ENCODE results near the gene VAMP1. TPM values are rescaled to one million over a fixed set of nuclear protein-coding genes. Genes with fewer than 3 reads are reported as not detected.

VAMP1 gene
- total and polyA plus RNA-seq, 2 of the 4 experiments (the other 2 are of a cell fraction) = 7.2 to 21.9 TPM

DNA sequence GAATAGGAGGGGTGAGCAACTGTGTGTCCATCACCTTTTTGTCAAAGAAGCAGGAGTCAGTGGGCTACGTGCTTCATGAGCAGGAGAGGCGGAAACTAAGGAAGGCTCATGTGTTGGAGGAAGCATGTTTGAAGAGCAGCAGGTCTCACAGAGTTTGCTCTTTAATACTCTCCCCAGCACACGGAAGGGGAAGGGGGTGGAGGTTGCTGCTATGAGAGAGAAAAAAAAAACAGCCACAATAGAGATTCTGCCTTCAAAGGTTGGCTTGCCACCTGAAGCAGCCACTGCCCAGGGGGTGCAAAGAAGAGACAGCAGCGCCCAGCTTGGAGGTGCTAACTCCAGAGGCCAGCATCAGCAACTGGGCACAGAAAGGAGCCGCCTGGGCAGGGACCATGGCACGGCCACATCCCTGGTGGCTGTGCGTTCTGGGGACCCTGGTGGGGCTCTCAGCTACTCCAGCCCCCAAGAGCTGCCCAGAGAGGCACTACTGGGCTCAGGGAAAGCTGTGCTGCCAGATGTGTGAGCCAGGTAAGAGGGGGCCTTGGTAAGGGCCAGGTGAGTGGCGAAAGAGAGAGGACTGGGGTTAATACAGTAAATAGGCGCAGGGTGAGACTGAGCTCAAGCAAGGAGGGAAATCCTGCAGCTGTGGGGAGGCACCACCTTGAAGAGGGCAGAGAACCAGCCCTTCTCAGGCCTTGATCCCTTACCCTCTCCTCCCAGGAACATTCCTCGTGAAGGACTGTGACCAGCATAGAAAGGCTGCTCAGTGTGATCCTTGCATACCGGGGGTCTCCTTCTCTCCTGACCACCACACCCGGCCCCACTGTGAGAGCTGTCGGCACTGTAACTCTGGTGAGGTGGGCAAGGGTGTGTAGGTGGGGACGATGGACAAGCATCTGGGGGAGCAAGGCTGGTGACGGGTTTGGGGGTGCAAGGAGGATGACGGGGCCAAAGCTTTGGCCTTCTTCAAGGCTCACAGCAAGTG lies 25.5 kb downstream of the VAMP1 start, which contains the start of gene CD27:
TSS of gene CD27 (plus strand) at position 252 of the 985 bp plus-strand sequence. CDS start at position 393, 141 bp downstream.
- Histone ChIP-seq H3K9ac (ENCODE audit: low read depth, low read length) (no peak within 1 kb of the TSS), H3K27ac (ENCODE audit: insufficient read depth, low read length) (no peak within 1 kb of the TSS), H3K4ac (ENCODE audit: low read depth, low read length) (no peak within 1 kb of the TSS), H4K91ac (ENCODE audit: insufficient read depth, low read depth, low read length) (no peak within 1 kb of the TSS), H2AK9ac (replicated peaks; ENCODE audit: low read depth, low read length, poor library complexity) (peak within 1 kb of the TSS; percentile 13), H4K20me1 (ENCODE audit: insufficient read depth, low read length) (no peaks in the 10 kb centered on the region), H3K23ac (ENCODE audit: low read depth, low read length) (0 out of 2 replicates have a peak within 1 kb of the TSS, but pooled peaks have one; percentile 51), H3K36me3 (ENCODE audit: control insufficient read depth, insufficient read depth, low read length) (peaks cover 15% of the 10 kb centered on the region), H3K79me1 (ENCODE audit: low read depth in 1 of 2, low read length in 2 of 2) (peaks cover 2 to 3% of the 10 kb centered on the region in 2 experiments; a peak in 3 of 4 replicates), H3K9me1 (ENCODE audit: insufficient read depth, low read length) (peaks cover 2% of the 10 kb centered on the region; the same call in 1 of the 2 replicates), H3K18ac (ENCODE audit: low read depth, low read length) (no peak within 1 kb of the TSS), H3K4me3 (ENCODE audit: insufficient read depth, low read depth, low read length) (no peak within 1 kb of the TSS), H3K14ac (replicated peaks; ENCODE audit: low read depth, low read length) (no peak within 1 kb of the TSS), H4K5ac (ENCODE audit: low read depth, low read length) (no peak within 1 kb of the TSS), H2AK5ac (ENCODE audit: low read depth, low read length) (no peak within 1 kb of the TSS), H2AFZ (replicated peaks; ENCODE audit: low read length, poor library complexity) (no peak within 1 kb of the TSS), H3K56ac (ENCODE audit: extremely low read depth, insufficient read depth, low read length) (no peak within 1 kb of the TSS), H4K8ac (ENCODE audit: low read depth in 2 of 2, low read length in 2 of 2) (no peak within 1 kb of the TSS), H2BK15ac (ENCODE audit: low read depth, low read length) (no peak within 1 kb of the TSS), H2BK5ac (ENCODE audit: low read depth, low read length, poor library complexity, severe bottlenecking) (no peak within 1 kb of the TSS), H3K4me2 (ENCODE audit: low read depth, low read length) (no peak within 1 kb of the TSS), H3K9me3 (ENCODE audit: control insufficient read depth, insufficient read depth, low read length) (no peaks in the 10 kb centered on the region), H2BK120ac (ENCODE audit: low read depth, low read length) (no peak within 1 kb of the TSS), H2BK20ac (ENCODE audit: low read depth, low read length) (no peak within 1 kb of the TSS), H3K4me1 (ENCODE audit: control insufficient read depth, insufficient read depth, low read length) (peaks cover 2% of the 10 kb centered on the region), H3K27me3 (ENCODE audit: control insufficient read depth, insufficient read depth, low read length) (no peaks in the 10 kb centered on the region)
- WGBS, 2 experiments (ENCODE audit: extremely low coverage in 2 of 2, insufficient read length in 1 of 2) = 80% methylated on average over 1 of the region's 16 CpGs; no CpG with 5 or more reads in 1 of the 2 experiments
- ATAC-seq (ENCODE audit: low read depth) (no peak), DNase-seq (no peak)
- BruUV-seq (replicated peaks) = no TSS peak
- ChIA-PET CTCF (no interaction called here), POLR2A (ENCODE audit: unreplicated experiment) (interaction anchor here (0.6 kb wide), 1 partner anchor 41 kb away, joined by 3 read pairs; no protein-coding TSS in a partner anchor)
- intact Hi-C loops (cut with micrococcal nuclease) = no loop called here
- in situ Hi-C loops (cut with MboI; ENCODE audit: low sequenced_read_pairs) = no loop called here
- dilution Hi-C loops (cut with HindIII; ENCODE audit: low sequenced_read_pairs, unreplicated experiment) = no loop called here
- TF ChIP-seq MAZ (IDR thresholded peaks at IDR 0.05; ENCODE audit: borderline replicate concordance, low read depth, low read length) (no peak), RFX5 (IDR thresholded peaks at IDR 0.05; ENCODE audit: low read depth, low read length) (no peak), RCOR1 (IDR thresholded peaks at IDR 0.05; ENCODE audit: insufficient replicate concordance, low read length) (no peak), RAD21 (IDR thresholded peaks at IDR 0.05; ENCODE audit: low read length) (no peak), CEBPB (IDR thresholded peaks at IDR 0.05; ENCODE audit: low read depth, low read length) (no peak), FOS (IDR thresholded peaks at IDR 0.05; ENCODE audit: low read depth, low read length) (no peak), CHD1 (IDR thresholded peaks at IDR 0.05; ENCODE audit: low read depth, low read length) (no peak), MAFK (IDR thresholded peaks at IDR 0.05; ENCODE audit: low read depth, low read length) (no peak), SMC3 (IDR thresholded peaks at IDR 0.05; ENCODE audit: low read depth, low read length) (no peak), BHLHE40 (IDR thresholded peaks at IDR 0.05; ENCODE audit: low read depth, low read length) (no peak), NFE2L2 (IDR thresholded peaks at IDR 0.05; ENCODE audit: low read depth, low read length) (no peak), POLR2A (IDR thresholded peaks at IDR 0.05; ENCODE audit: low read depth, low read length) (no peak), MXI1 (IDR thresholded peaks at IDR 0.05; ENCODE audit: borderline replicate concordance, low read depth, low read length) (no peak)
- TF ChIP-seq, protein P1, sequence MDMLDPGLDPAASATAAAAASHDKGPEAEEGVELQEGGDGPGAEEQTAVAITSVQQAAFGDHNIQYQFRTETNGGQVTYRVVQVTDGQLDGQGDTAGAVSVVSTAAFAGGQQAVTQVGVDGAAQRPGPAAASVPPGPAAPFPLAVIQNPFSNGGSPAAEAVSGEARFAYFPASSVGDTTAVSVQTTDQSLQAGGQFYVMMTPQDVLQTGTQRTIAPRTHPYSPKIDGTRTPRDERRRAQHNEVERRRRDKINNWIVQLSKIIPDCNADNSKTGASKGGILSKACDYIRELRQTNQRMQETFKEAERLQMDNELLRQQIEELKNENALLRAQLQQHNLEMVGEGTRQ (IDR thresholded peaks at IDR 0.05; ENCODE audit: low read depth, low read length) = no peak
- TF ChIP-seq, protein P2, sequence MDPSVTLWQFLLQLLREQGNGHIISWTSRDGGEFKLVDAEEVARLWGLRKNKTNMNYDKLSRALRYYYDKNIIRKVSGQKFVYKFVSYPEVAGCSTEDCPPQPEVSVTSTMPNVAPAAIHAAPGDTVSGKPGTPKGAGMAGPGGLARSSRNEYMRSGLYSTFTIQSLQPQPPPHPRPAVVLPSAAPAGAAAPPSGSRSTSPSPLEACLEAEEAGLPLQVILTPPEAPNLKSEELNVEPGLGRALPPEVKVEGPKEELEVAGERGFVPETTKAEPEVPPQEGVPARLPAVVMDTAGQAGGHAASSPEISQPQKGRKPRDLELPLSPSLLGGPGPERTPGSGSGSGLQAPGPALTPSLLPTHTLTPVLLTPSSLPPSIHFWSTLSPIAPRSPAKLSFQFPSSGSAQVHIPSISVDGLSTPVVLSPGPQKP (IDR thresholded peaks at IDR 0.05; ENCODE audit: borderline replicate concordance, low read depth, low read length) = no peak
